ENCODE data around the gene IFT25. TPM values are rescaled to one million over a fixed set of nuclear protein-coding genes. Genes with fewer than 3 reads are reported as not detected.

The IFT25 gene
- total RNA-seq, 2 donors from 2014 or later, result 61.3 to 73.0 TPM

DNA sequence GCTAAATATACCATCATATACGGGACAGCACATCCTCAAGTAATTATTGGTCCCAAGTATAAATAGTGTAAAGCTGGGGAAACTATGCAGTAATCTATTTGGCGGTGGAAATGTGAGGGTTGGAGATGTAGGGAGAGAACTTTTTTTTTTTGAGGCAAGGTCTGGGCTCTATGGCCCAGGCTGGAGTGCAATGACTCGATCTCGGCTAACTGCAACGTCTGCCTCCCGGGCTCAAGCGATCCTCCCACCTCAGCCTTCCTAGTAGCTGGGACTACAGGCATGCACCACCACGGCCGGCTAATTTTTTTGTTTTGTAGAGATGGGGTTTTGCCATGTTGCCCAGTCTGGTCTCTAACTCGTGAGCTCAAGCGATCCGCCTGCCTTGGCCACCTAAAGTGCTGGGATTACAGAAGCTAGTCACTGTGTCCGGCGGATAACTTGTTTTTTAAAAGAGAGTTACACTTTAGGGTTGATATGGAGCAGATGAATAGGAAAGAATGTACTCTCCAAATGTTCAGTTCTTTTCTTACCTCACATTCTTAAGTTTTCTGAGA lies 1.9 kb downstream of the IFT25 start:
- Mint-ChIP-seq H3K36me3 (peaks cover 12 to 40% of the 10 kb centered on the region in 2 donors), H3K27ac (peak overlapping the region; percentile 80 to 95), H3K9me3 (peaks cover 0 to 4% of the 10 kb centered on the region in 2 donors)
- ATAC-seq (no peak), DNase-seq (ENCODE audit: low spot score in 2 of 2) (no peak)

- ATAC-seq (no peak), DNase-seq (ENCODE audit: low spot score in 2 of 2) (no peak)
- Mint-ChIP-seq H3K9me3 (peaks cover 0 to 4% of the 10 kb centered on the region in 2 donors), H3K27ac (peak overlapping the region; percentile 80 to 95), H3K36me3 (peaks cover 12 to 40% of the 10 kb centered on the region in 2 donors)
Measured at GRCh38 chr1:53943090-53943489, 2.4 kb downstream of the IFT25 start.

GRCh38 chr1:53942127-53942957 lies 3.2 kb downstream of the IFT25 start:
- peak; percentile 35 for ATAC-seq
- peak overlapping the region; percentile 51 to 95 for H3K27ac Mint-ChIP-seq
- H3K9me3 Mint-ChIP-seq, result peaks cover 0 to 4% of the 10 kb centered on the region in 2 donors

DNA sequence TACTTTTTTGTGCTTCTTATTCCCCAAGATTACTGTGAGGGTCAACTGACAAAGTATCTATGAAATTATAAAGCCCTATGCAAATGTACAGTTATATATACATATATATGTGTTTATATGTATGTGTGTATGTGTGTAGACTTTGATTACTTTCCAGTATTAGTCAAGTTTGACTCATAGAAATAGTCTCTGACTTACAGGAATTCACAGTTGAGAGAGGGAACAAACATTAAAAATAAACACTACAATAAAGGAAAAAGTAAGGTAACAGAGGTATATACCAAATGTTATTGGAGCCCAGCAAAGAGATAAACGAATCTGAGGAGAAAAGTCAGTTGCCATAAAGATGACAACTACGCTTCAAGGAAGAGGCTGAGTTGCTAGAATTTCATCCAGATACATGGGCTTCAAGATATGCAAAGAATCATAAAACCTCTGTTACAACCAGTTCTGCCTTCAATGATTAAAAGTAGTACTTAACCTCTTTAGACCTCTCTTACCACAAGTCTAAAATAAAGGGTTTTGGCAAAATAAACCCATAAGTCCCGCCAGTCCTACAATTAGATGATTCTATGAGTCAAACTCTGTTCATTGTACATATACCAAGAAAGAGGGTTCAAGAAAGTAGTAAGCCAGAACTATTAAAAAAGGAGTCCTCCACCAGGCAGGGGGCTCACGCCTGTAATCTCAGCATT lies 7.2 kb downstream of the IFT25 start:
- Mint-ChIP-seq H3K36me3 (peaks cover 18 to 58% of the 10 kb centered on the region in 2 donors), H3K27ac (no peak overlapping the region), H3K9me3 (peaks cover 0 to 4% of the 10 kb centered on the region in 2 donors)
- ATAC-seq, result peak in 1 of 2 donors; percentile 42
- DNase-seq (ENCODE audit: low spot score in 2 of 2), result no peak

More at GRCh38 chr1:53942127-53942957, 3.2 kb downstream of the IFT25 start:
- H3K36me3 Mint-ChIP-seq, result peaks cover 12 to 46% of the 10 kb centered on the region in 2 donors
- no peak for DNase-seq (ENCODE audit: low spot score in 2 of 2)

DNA sequence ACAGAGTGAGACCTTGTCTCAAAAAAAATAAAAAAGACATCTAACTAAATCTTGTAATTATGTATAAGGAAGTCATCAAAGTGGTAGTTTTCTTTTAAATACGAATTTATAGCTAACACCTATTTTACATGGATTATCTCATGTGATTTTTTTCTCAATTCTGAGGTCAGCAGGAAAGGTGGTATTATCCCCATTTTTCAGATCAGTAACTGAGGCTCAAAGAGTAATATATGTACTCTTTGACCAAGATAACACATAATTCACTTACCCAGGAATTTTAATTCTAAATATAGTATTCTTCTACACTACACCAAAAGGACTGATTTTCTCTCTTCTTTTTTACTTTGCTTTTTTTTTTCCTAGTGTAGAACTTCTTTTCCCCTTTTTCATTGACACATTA lies 9.1 kb downstream of the IFT25 start:
- peaks cover 14 to 65% of the 10 kb centered on the region in 2 donors for H3K36me3 Mint-ChIP-seq
- DNase-seq (ENCODE audit: low spot score in 2 of 2) (no peak), ATAC-seq (no peak)
- no peaks in the 10 kb centered on the region for H3K9me3 Mint-ChIP-seq
- no peak overlapping the region for H3K27ac Mint-ChIP-seq

- H3K27ac Mint-ChIP-seq, result no peak overlapping the region
- no peak for DNase-seq (ENCODE audit: low spot score in 2 of 2)
- ATAC-seq, result no peak
- no peaks in the 10 kb centered on the region for H3K9me3 Mint-ChIP-seq
- peaks cover 14 to 58% of the 10 kb centered on the region in 2 donors for H3K36me3 Mint-ChIP-seq
Measured at GRCh38 chr1:53934170-53934765, 11.2 kb downstream of the IFT25 start.

- H3K27ac Mint-ChIP-seq, result no peak overlapping the region
Measured at GRCh38 chr1:53931523-53931922, 14.0 kb downstream of the IFT25 start.

GRCh38 chr1:53930932-53931331 lies 14.6 kb downstream of the IFT25 start:
- no peak for DNase-seq (ENCODE audit: low spot score in 2 of 2)
- Mint-ChIP-seq H3K27ac (no peak overlapping the region), H3K36me3 (peaks cover 10 to 61% of the 10 kb centered on the region in 2 donors), H3K9me3 (no peaks in the 10 kb centered on the region)
- no peak for ATAC-seq

More at GRCh38 chr1:53931523-53931922, 14.0 kb downstream of the IFT25 start:
- H3K9me3 Mint-ChIP-seq, result no peaks in the 10 kb centered on the region
- no peak for DNase-seq (ENCODE audit: low spot score in 2 of 2)
- peaks cover 10 to 62% of the 10 kb centered on the region in 2 donors for H3K36me3 Mint-ChIP-seq
- ATAC-seq, result no peak

DNA sequence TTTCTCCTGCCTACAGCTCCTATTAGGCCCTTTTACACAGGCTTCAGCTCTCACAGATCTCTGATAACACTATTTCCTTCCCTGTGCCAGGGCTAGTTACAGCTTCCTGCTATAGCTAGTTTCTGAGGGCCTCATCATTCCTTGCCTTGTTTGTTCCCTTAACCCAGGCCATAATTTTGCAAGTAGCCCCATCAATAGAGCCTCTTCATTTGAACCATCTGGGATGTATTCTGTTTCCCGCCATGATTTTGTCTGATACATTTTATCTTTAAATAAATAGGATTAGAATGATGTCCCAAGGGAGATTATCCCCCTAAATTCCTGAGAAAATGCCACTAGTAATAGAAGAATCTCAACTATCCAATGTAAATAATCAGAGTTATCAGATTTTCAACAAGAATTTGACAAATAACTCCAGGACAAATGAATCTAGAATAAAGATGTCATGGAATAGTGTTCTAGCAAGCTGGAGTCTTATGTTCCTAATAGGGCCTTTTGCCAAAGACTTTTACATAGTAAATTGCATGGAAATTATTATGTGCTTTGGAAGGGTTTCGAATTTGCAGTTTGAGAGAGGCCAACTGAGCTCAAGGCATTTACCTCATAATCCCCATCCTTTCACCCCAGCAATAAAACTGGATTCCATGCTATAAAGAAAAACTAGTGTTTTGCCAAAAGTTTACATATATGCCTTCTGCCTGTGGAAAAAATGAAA lies 16.1 kb downstream of the IFT25 start:
- Mint-ChIP-seq H3K27ac (peak overlapping the region in 1 of 2 donors; percentile 40), H3K9me3 (no peaks in the 10 kb centered on the region), H3K36me3 (peaks cover 0 to 49% of the 10 kb centered on the region in 2 donors)
- ATAC-seq, result no peak
- no peak for DNase-seq (ENCODE audit: low spot score in 2 of 2)

GRCh38 chr1:53927376-53927881 lies 18.1 kb downstream of the IFT25 start:
- Mint-ChIP-seq H3K27ac (no peak overlapping the region), H3K36me3 (peaks cover 0 to 47% of the 10 kb centered on the region in 2 donors), H3K9me3 (no peaks in the 10 kb centered on the region)
- no peak for ATAC-seq
- DNase-seq (ENCODE audit: low spot score in 2 of 2), result no peak

- ATAC-seq (peak; percentile 90 to 91), DNase-seq (ENCODE audit: low spot score in 2 of 2) (no peak)
- Mint-ChIP-seq H3K9me3 (no peaks in the 10 kb centered on the region), H3K36me3 (peaks cover 0 to 17% of the 10 kb centered on the region in 2 donors), H3K27ac (peak overlapping the region; percentile 53 to 73)
Measured at GRCh38 chr1:53919675-53920066, 25.8 kb downstream of the IFT25 start.

- ATAC-seq (no peak), DNase-seq (ENCODE audit: low spot score in 2 of 2) (no peak)
- peaks cover 0 to 10% of the 10 kb centered on the region in 2 donors for H3K36me3 Mint-ChIP-seq
- no peak overlapping the region for H3K27ac Mint-ChIP-seq
- H3K9me3 Mint-ChIP-seq, result no peaks in the 10 kb centered on the region
Measured at GRCh38 chr1:53918343-53918742, 27.2 kb downstream of the IFT25 start.

DNA sequence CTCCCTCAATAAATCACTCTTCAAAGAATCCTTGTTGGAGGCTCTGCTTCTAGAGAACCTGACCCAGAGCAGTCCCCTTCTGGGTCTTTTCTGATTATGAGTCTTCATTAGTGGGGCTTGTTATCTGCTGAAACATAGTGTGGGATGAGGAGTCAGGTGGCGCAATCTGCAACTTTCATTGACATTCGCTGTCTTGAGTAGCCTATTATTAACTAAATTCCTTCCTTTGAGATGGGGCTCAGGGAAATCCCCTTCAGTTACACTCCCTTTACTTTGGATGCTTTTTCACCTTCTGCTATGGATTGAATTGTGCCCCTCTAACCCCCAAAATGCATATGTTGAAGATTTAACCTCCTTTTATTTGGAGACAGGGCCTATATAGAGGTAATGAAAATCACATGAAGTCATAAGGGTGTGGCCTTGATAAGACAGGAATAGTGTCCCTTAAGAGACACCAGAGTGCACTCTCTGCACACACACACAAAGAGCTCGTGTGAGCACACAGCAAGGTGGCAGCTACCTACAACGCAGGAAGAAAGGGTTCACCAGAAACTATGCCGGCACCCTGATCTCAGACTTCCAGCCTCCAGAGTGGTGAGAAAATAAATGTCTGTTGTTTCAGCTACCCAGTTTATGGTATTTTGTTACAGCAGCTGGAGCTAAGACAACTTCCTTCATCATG lies 32.0 kb downstream of the IFT25 start:
- Mint-ChIP-seq H3K9me3 (no peaks in the 10 kb centered on the region), H3K36me3 (no peaks in the 10 kb centered on the region), H3K27ac (no peak overlapping the region)
- DNase-seq (ENCODE audit: low spot score in 2 of 2), result no peak
- ATAC-seq, result no peak

- H3K36me3 Mint-ChIP-seq, result no peaks in the 10 kb centered on the region
- H3K27ac Mint-ChIP-seq, result no peak overlapping the region
- DNase-seq (ENCODE audit: low spot score in 2 of 2) (no peak), ATAC-seq (no peak)
- no peaks in the 10 kb centered on the region for H3K9me3 Mint-ChIP-seq
Measured at GRCh38 chr1:53911442-53911841, 34.1 kb downstream of the IFT25 start.

DNA sequence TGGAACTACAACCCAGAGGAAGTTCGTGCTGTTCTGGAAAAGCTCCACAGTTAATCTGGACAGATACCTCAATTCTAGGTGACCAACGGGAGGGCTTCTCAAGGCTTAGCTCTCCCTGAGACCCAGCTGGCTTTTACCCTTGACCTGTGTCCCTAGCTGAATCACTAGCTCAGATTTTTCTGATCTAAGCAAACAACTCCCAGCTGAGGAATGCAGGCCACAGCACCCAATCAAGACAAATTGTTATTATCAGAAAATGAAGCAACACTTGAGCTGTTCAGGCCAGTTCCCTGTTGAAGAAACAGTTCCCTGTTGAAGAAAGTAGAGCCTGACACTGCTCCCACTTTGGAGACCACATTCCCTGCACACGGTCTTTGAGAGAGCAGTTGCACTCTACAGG lies 35.6 kb downstream of the IFT25 start:
- H3K9me3 Mint-ChIP-seq, result no peaks in the 10 kb centered on the region
- H3K27ac Mint-ChIP-seq, result no peak overlapping the region
- ATAC-seq (no peak), DNase-seq (ENCODE audit: low spot score in 2 of 2) (no peak)
- no peaks in the 10 kb centered on the region for H3K36me3 Mint-ChIP-seq

- no peak for ATAC-seq
Measured at GRCh38 chr1:53906121-53906520, 39.4 kb downstream of the IFT25 start.

More at GRCh38 chr1:53906121-53906520, 39.4 kb downstream of the IFT25 start:
- H3K9me3 Mint-ChIP-seq, result no peaks in the 10 kb centered on the region
- no peak overlapping the region for H3K27ac Mint-ChIP-seq
- DNase-seq (ENCODE audit: low spot score in 2 of 2), result no peak
- no peaks in the 10 kb centered on the region for H3K36me3 Mint-ChIP-seq

All from activated naive CD4-positive, alpha-beta T cell treated with anti-CD3 and anti-CD28 coated beads, Interleukin-2, amount 50 U/mL, for 72 hours (primary cell).